Smooth muscle cell (in vitro differentiated cells): ENCODE data around the gene EPS8L3. TPM values are rescaled to one million over a fixed set of nuclear protein-coding genes. Genes with fewer than 3 reads are reported as not detected.
"Not testable (repeated sequence)": the region's sequence is repeated elsewhere in the genome, so short reads cannot be mapped to it uniquely, and the experiment has no call there.

ENCODE experiments used
- DNase-seq: peaks from one replicate; lab custom pipeline; 2025; ENCODE audit not compliant: unreplicated experiment; lab: John Stamatoyannopoulos, UW
- H2AFZ ChIP-seq: fragments of 200-600 bp; sonication (generic); 2 replicates; pipeline ENCODE4 v1.6.0; 2016; ENCODE audit warnings: antibody characterized with exemption, low read depth, mild to moderate bottlenecking
- H3F3A ChIP-seq: fragments of 200-600 bp; sonication (generic); 2 replicates; pipeline ENCODE4 v1.6.0; 2017; ENCODE audit warnings: antibody characterized with exemption, low read depth
- H3K27ac ChIP-seq: fragments of 200-600 bp; sonication (generic); 2 replicates; pipeline ENCODE4 v1.5.1; 2016; ENCODE audit warnings: low read depth, mild to moderate bottlenecking
- H3K27me3 ChIP-seq: fragments of 200-600 bp; sonication (generic); 2 replicates; pipeline ENCODE4 v1.6.1; 2016; ENCODE audit warnings: low read depth, mild to moderate bottlenecking
- H3K36me3 ChIP-seq: fragments of 200-600 bp; sonication (generic); 2 replicates; pipeline ENCODE4 v1.5.1; 2016; ENCODE audit warnings: low read depth
- H3K4me1 ChIP-seq: fragments of 200-600 bp; sonication (generic); 2 replicates; pipeline ENCODE4 v1.5.1; 2016; ENCODE audit warnings: low read depth
- H3K4me2 ChIP-seq: fragments of 200-600 bp; sonication (generic); 2 replicates; pipeline ENCODE4 v1.6.0; 2016; ENCODE audit warnings: mild to moderate bottlenecking
- H3K4me3 ChIP-seq: fragments of 200-600 bp; sonication (generic); 2 replicates; pipeline ENCODE4 v1.5.1; 2016; ENCODE audit warnings: mild to moderate bottlenecking
- H3K79me2 ChIP-seq: fragments of 200-600 bp; sonication (generic); 2 replicates; pipeline ENCODE4 v1.6.0; 2016; ENCODE audit warnings: low read depth, mild to moderate bottlenecking
- H3K9ac ChIP-seq: fragments of 200-600 bp; sonication (generic); 2 replicates; pipeline ENCODE4 v1.6.0; 2016; ENCODE audit warnings: low read depth
- H3K9me3 ChIP-seq: fragments of 200-600 bp; sonication (generic); replicated peaks from 2 replicates; pipeline ENCODE4 v1.5.1; 2016; ENCODE audit warnings: low read depth
- H4K20me1 ChIP-seq: fragments of 200-600 bp; sonication (generic); 2 replicates; pipeline ENCODE4 v1.6.0; 2016; ENCODE audit warnings: low read depth
- WGBS: methylation state at CpG from one replicate; pipeline ENCODE4 v1.1.7; 2016; ENCODE audit warnings: low lambda C conversion rate; 5-methylcytosine and 5-hydroxymethylcytosine counted together
- polyA plus RNA-seq: library from polyadenylated mRNA; unstranded; fragments of >200 nt; fragmentation: Nextera tagmentation; extraction: Ambion mirVana; gene quantifications from 2 replicates; pipeline ENCODE4 v1.2.1, GENCODE V29; 2016
- total RNA-seq: library from RNA; depleted of rRNA; stranded (reverse); fragments of >200 nt; gene quantifications from 2 replicates; pipeline ENCODE4 v1.2.3, GENCODE V29; 2014
- TF ChIP-seq, protein P1 (sequence below): fragments of 200-600 bp; sonication (generic); IDR thresholded peaks from 2 replicates; pipeline ENCODE4 v1.5.1; 2017; ENCODE audit warnings: borderline replicate concordance, mild to moderate bottlenecking, antibody characterized with exemption; ENCODE audit not compliant: insufficient read depth, poor library complexity, severe bottlenecking

The EPS8L3 gene
- total and polyA plus RNA-seq, 2 experiments from 2014 or later: not detected

DNA sequence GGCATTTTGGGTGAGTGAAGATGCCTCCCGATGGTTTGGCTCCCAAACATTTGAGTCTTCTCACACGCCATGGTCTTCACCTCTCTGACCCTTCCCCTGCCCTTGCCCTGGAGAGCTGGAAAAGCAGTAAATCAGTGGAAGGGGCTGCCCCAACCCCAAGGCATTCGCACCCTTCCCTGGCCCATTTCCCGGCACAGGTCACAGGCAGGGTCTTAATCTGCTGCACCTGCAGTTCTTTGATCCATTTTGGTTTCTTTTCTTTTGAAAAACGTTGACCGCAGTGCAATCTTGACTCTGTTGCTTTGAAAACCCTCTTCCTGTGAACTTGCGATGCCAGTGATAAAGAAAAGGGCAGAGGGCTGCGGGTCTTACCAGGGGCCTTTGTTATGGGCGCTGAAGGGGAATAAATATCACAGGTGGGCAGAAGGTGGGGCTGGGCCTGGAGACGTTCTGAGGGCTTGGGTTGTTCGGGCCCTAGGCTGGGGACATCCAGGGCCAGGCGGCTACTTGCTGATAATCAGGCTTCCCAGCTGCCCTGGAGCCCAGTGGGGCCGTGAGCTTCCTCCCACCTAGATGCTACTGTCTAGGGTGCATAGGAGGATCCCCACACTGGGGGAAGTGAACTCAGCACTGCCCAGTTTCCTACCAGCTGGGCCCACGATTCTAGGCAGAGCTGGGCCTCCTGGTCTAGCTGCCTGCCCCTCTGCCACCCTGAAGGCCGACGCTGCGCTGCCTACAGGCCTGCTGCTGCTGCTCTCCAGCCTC, 38.6 kb upstream of the EPS8L3 start:
- Histone ChIP-seq H3K27ac (no peak overlapping the region), H3K79me2 (no peaks in the 10 kb centered on the region), H3K9ac (no peak overlapping the region), H3K9me3 (no peaks in the 10 kb centered on the region), H2AFZ (no peak overlapping the region), H3K27me3 (no peaks in the 10 kb centered on the region), H3K4me2 (no peak overlapping the region), H4K20me1 (no peaks in the 10 kb centered on the region), H3K36me3 (no peaks in the 10 kb centered on the region), H3K4me3 (no peak overlapping the region), H3F3A (no peaks in the 10 kb centered on the region), H3K4me1 (no peaks in the 10 kb centered on the region)
- WGBS: 92% methylated on average over 17 of the region's 17 CpGs
- TF ChIP-seq, protein P1, sequence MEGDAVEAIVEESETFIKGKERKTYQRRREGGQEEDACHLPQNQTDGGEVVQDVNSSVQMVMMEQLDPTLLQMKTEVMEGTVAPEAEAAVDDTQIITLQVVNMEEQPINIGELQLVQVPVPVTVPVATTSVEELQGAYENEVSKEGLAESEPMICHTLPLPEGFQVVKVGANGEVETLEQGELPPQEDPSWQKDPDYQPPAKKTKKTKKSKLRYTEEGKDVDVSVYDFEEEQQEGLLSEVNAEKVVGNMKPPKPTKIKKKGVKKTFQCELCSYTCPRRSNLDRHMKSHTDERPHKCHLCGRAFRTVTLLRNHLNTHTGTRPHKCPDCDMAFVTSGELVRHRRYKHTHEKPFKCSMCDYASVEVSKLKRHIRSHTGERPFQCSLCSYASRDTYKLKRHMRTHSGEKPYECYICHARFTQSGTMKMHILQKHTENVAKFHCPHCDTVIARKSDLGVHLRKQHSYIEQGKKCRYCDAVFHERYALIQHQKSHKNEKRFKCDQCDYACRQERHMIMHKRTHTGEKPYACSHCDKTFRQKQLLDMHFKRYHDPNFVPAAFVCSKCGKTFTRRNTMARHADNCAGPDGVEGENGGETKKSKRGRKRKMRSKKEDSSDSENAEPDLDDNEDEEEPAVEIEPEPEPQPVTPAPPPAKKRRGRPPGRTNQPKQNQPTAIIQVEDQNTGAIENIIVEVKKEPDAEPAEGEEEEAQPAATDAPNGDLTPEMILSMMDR: no peak
- DNase-seq: no peak

DNA sequence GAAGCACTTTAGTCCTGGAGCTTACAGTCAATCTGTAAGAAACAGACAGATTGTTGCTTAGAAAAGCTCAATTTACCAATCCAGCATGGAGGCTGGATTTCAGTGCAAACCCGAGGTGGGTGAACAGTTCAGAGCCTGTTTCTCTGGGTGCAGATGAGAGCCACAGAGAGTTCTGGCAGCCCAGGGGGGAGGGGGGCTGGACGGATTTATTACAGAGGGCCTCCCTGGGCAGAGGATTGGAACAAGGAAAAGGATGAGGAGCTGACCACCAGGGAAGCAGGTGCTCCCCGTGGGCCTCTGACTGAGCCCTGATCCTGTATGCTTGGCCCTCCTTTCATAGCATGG, 38.0 kb upstream of the EPS8L3 start:
- TF ChIP-seq, protein P1: no peak
- H3K27ac ChIP-seq: no peak overlapping the region
- no peaks in the 10 kb centered on the region for H3K9me3 ChIP-seq
- H2AFZ ChIP-seq: no peak overlapping the region
- DNase-seq: no peak
- no peak overlapping the region for H3K9ac ChIP-seq
- no peaks in the 10 kb centered on the region for H3K4me1 ChIP-seq
- H3K79me2 ChIP-seq: no peaks in the 10 kb centered on the region
- no peak overlapping the region for H3K4me3 ChIP-seq
- no peaks in the 10 kb centered on the region for H3K27me3 ChIP-seq
- H3K36me3 ChIP-seq: no peaks in the 10 kb centered on the region
- WGBS: 91% methylated on average over 3 of the region's 3 CpGs
- H3K4me2 ChIP-seq: no peak overlapping the region
- no peaks in the 10 kb centered on the region for H3F3A ChIP-seq
- no peaks in the 10 kb centered on the region for H4K20me1 ChIP-seq

DNA sequence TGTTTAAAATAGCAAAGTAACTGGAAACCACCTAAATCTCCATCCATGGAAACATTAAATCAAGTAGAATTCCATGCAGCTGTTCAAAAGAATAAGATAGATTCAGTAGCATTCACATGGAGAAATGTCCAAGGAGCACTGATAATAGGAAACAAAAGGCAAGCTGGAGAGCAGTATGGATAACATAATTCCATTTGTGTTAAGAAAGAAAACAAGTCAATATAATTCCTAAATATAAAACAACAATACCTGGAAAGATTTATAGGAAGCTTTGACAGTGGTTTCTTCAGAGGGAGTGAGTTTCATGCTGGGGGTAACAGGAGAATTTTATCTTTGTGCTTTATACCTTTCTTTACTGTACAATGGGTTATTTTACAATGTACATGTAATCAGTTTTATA, 36.6 kb upstream of the EPS8L3 start:
- H3K4me3 ChIP-seq: no peak overlapping the region
- H2AFZ ChIP-seq: no peak overlapping the region
- H3F3A ChIP-seq: no peaks in the 10 kb centered on the region
- H3K79me2 ChIP-seq: no peaks in the 10 kb centered on the region
- H4K20me1 ChIP-seq: no peaks in the 10 kb centered on the region
- no peaks in the 10 kb centered on the region for H3K27me3 ChIP-seq
- H3K27ac ChIP-seq: no peak overlapping the region
- no peaks in the 10 kb centered on the region for H3K36me3 ChIP-seq
- H3K9ac ChIP-seq: no peak overlapping the region
- no peak overlapping the region for H3K4me2 ChIP-seq
- no peaks in the 10 kb centered on the region for H3K4me1 ChIP-seq
- no peak for DNase-seq
- H3K9me3 ChIP-seq: no peaks in the 10 kb centered on the region
- TF ChIP-seq, protein P1: no peak

DNA sequence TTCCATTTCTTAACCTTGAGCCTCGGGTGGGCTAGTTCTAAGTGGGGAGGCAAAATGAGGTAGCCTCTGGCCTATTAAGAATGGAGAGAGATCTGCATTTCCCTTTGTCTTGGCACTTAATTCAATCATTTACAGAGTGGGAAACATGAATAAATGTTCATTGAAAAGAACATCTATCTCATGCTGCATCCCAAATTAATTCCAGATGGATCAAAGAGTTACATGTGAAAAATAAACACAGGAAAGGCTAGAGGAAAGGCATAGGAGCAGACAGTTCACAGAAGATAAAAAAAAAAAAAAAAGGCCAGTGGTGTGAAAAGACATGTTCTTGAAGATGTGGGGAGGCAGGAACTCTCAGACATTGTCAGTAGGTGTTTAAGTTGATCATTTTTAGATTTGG, 35.7 kb upstream of the EPS8L3 start:
- peaks cover 7% of the 10 kb centered on the region for H3K4me1 ChIP-seq

DNA sequence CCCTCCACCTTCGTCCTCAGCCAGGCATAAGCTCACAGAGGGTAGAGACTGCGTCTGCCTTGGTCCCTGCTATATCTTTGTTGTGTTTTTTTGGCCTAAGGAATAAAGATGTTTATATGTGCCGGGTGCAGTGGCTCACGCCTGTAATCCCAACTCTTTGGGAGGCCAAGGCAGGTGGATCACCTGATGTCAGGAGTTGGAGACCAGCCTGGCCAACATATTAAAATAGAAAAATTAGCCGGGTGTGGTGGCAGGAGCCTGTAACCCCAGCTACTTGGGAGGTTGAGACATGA, 33.5 kb upstream of the EPS8L3 start:
- not testable (repeated sequence) for H2AFZ ChIP-seq, H3K9me3 ChIP-seq, H4K20me1 ChIP-seq, H3K4me3 ChIP-seq, DNase-seq, H3K27me3 ChIP-seq, H3K4me2 ChIP-seq, H3K9ac ChIP-seq, H3F3A ChIP-seq, H3K27ac ChIP-seq, H3K36me3 ChIP-seq, H3K79me2 ChIP-seq
- peaks cover 17% of the 10 kb centered on the region for H3K4me1 ChIP-seq
- 91% methylated on average over 5 of the region's 5 CpGs for WGBS

More for the DNA sequence above, 35.7 kb upstream of the EPS8L3 start:
- Histone ChIP-seq H4K20me1 (no peaks in the 10 kb centered on the region), H2AFZ (no peak overlapping the region), H3K36me3 (no peaks in the 10 kb centered on the region), H3K27ac (no peak overlapping the region), H3K4me3 (no peak overlapping the region), H3F3A (no peaks in the 10 kb centered on the region), H3K9me3 (no peaks in the 10 kb centered on the region), H3K79me2 (no peaks in the 10 kb centered on the region), H3K4me2 (no peak overlapping the region), H3K9ac (no peak overlapping the region), H3K27me3 (no peaks in the 10 kb centered on the region)
- no peak for DNase-seq
- TF ChIP-seq, protein P1: no peak
- WGBS: 86% methylated on average over 1 of the region's 1 CpG
